Retina (tissue), 1 donor: ENCODE results near the gene SEMA5A.

Experiments used
- DNase-seq: peaks from one replicate; pipeline ENCODE4 v3.0.0-alpha.2; 2016

Gene SEMA5A

DNA sequence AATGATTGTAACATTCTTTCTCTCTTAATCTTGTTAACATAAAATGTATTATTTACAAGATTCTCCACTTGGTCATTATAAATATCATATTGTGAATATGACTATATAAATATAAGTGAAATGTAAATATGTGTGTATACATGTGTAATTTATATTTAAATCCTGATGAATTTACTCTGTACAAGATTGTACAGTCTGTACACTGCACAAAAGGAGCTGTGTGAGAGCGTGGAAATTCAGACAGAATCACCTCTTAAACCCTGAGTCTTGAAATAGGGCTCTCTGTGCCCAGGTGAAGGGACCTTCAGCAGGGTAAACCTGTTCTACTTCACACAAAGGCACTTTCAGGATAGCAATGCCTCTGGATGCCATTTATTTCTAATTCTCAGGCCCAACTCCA, 456.0 kb downstream of the SEMA5A start:
- no peak for DNase-seq

GRCh38 chr5:9082996-9083395, 462.9 kb downstream of the SEMA5A start:
- DNase-seq = no peak

GRCh38 chr5:9072701-9073100, 473.2 kb downstream of the SEMA5A start:
- DNase-seq = no peak

GRCh38 chr5:9071524-9071923, 474.4 kb downstream of the SEMA5A start:
- DNase-seq = no peak

GRCh38 chr5:9071074-9071473, 474.8 kb downstream of the SEMA5A start:
- DNase-seq = no peak

DNA sequence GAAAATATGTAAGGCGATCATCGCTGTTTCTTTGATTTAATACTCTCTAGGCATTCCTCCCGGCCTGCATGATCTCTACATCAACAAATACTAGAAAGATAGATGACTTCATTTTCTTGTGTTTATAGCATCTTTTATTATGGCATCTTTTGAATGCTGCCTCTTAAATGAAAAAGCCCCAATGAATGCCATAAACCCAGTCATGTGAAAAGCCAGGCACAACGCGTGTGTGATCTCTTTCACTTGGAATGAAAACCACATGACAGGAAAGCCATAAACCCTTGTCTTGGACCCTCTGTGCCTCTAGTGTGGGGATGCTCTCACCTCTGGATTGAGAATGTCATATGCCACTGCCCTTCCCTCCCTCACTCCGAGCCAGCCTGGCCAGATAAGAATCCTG, 476.2 kb downstream of the SEMA5A start:
- DNase-seq = no peak

DNA sequence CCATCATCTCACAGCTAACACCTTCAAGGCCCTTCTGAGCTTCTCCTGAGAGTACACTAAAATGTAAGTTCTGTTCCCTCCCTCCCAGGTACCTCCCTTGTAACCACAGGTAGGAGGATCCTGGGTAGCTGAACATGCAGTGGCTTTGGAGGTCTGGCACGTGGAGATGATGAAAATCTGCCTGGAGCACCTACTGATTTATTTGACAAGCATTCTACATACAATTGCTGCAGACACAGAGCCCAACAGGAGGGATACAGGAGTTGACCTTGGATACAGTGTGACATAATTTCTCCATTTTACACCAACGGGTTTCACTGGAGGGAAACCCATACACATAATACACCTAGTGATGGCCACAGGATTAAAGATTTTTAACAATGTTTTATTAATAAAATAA, 478.7 kb downstream of the SEMA5A start:
- no peak for DNase-seq

DNA sequence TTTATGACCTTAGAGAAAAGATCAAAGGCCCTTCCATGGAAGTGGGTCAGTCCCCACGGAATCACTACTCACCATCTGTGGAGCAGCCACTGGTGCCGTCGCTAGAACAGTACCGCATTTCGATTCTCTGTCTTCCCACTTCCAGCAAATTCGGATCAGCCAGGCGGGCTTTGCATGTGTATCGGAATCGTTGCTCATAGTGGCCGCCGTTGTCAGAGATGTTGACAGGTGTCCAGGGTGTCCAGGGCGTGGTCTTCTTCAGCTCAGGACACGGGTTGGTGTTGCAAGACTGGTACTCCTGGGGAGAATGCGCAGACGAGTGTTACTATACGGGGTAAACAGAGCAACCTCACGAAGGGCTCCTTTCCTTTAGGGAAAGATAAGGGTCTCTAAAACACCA, 479.5 kb downstream of the SEMA5A start:
- no peak for DNase-seq

DNA sequence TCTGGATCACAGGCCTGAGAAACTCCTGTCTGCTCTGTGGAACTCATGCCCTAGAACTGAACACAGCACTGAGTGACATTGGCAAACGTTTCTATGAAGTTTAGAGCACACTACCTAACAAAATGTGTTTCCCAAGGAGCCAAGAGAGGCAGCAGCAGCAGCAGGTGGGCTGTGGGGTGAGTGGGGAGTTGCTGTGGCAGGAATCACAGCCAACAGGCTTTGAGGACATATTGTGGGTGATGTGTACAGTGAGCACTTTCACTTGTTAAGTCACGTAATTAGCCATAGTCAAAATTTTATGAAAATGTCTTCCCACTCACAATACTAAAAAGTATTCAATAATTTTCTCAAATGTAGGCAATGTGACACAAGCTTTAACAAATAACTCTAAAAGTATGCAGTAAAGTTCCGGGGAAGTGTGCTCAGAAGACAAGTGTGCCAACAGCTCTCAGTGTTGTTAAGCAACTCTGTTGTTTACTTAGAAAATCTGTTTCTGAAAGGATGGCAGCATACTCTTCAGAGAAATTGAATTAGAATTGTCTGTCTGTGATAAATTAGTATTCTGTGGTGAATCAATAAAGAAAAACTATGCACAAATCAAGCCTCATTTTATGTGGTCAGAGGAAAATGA, 482.1 kb downstream of the SEMA5A start:
- DNase-seq = no peak

- DNase-seq = no peak
Measured at GRCh38 chr5:9062873-9063272, 483.0 kb downstream of the SEMA5A start.

DNA sequence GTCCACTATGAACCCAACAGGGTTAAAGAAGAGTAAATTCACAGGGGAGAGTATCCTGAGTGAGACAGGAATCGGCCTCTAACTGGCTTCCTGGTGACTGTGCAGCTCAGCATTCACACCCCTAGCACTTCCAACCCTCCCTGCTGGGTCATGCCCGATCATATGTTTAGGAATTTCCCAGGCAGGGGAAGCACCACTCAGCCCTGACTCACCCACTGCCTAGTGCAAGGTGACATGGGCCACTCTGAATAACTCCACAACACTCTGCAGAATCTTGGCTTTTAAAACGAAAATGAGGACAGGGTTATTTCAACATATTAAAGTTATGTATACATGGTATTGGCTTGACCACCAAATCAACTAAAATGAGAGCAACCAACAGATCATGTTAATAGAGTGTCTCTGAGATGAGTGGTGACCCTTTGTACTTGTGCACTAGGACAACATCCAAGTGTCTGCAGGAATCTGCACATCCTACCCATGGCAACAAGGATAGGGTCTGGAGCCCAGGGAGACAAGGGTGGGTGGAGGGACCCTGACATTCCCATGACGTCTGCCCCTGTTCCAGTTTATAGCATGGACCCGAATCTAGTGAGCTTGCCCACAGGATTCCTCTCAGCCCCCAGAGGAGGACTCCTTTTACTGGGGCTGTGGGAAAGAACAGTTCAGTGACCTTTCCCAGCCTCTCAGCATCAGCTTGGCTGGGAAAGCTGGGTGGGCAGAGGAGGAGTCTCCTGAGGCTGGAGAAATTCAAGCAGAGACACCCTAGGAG, 485.8 kb downstream of the SEMA5A start:
- DNase-seq = no peak

GRCh38 chr5:9058666-9059065, 487.2 kb downstream of the SEMA5A start:
- no peak for DNase-seq

GRCh38 chr5:9058161-9058560, 487.7 kb downstream of the SEMA5A start:
- no peak for DNase-seq

DNA sequence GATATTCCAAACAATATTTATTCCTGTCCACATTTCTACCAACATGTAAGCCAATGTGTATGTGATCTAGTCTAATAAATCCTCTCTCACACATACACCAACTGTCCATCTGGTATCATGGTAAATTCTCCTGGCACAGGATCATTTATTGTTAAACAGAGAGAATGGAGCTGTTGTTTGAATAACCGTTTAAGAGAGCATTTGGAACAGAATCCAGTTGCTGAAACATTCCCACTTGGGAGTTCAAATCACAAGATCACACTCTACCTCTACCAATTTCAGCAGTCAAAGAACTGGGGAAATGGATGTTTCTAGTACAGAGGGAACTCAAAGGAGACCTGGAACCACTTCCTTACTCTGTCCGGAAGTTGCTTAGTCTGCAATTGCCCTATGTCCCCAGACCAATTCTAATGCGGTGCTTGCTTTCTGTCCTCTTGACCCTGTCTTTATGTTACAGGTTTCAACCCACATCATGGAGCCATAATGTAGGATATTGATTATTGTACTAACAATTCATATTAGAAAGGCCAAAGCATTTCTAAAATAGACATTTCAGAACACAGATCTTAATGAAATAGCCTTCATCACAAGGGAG, 488.4 kb downstream of the SEMA5A start:
- no peak for DNase-seq

- DNase-seq = no peak
Measured at GRCh38 chr5:9056046-9056445, 489.8 kb downstream of the SEMA5A start.

GRCh38 chr5:9054821-9055589, 490.9 kb downstream of the SEMA5A start:
- no peak for DNase-seq

GRCh38 chr5:9054322-9054721, 491.6 kb downstream of the SEMA5A start:
- DNase-seq = no peak

GRCh38 chr5:9052421-9052820, 493.5 kb downstream of the SEMA5A start:
- DNase-seq = no peak

DNA sequence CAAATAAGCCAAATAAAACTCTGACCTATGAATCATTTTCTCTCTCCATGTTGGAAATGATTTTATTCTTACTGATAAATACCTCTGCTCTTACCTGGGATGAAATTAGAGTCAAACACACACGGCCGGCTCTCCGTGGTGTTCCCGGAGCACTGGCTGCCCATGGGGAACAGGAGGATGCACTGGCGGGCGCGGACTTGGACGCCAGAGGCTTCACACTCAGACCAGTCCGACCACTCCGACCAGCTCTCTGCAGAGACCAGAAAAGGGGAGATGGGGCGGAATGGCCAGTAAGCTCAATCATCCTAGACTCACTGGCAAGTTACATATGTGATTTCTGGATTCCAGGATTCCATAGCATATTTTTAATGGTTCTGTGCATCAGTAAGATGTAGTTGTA, 494.1 kb downstream of the SEMA5A start:
- no peak for DNase-seq

- no peak for DNase-seq
Measured at GRCh38 chr5:9047932-9048331, 497.9 kb downstream of the SEMA5A start.

DNA sequence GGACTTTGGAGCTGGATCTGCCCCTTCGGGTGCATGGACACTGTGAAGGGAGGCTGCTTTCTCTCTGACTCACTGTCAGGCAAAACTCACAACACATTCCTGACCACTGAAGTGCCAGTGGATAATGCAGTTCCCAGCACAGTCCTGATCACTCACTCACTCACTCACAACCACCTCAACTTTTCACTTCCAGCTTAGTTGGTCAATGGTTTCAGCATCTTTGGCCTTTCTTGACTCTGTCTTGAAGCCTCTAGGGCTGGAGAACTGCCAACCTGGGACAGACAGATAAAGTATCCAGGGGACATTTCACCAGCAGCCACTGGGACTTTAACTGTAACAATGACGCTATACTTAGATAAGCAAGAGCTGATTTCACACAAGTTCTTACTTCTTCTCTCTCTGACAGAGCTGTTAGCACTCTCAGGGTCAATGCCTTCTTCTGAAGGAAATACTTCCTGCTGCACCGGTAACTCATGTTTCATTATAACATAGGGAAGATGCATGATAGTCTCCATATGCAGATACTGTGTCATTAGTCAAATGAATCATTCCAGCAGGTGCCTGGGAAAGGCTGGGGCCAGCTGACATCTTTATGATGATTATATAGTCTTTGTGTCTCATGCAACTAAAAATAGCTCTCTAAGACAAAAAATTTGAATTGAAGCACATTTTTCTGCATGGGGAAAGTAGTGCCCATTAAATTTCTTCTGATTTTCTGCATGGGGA, 499.0 kb downstream of the SEMA5A start:
- DNase-seq = no peak

DNA sequence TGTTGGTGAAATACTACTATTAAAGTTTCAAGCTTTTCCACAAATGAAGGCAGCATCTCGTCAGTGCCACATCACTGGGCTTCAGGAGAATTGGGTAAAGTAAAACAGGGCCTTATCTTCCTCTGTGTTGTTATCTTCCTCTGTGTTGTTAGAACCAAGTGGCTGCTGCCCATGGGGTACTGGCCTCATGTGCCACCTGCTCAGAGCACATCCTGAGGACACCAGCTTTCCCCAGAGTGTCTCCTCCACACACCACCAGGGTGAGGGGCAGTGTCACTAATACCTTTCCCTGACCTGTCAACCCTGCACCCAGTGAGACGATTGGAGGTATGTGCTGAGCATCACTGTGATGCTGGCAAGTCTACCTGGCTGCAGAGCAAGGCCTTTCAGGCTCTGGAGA, 499.9 kb downstream of the SEMA5A start:
- no peak for DNase-seq

DNA sequence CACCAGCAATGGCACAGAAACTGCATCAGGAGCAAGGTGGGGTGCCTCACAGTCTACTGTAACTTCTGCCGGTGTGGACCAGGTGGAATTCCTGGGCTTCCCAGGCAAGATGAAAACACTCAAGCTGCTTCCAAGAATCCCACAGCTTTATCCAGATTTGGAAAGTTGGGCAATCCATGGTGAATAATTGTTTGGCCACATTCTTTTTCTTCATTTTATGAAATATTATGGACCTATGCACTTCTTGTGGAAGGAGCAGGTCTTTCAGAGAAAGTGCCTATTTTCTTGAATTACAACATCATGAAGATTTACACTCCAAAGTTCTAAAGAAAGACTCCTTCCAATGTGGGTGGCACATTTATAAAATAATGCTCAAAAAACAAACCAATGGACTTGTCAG, 503.6 kb downstream of the SEMA5A start:
- no peak for DNase-seq
